ENCODE measurements around the gene TRAPPC3L. TPM values are rescaled to one million over a fixed set of nuclear protein-coding genes. Genes with fewer than 3 reads are reported as not detected.

TRAPPC3L gene
- total RNA-seq (2021), result not detected in 2 replicates
- long read RNA-seq, result 0 reads

- Mint-ChIP-seq H3K27me3 (ENCODE audit: low read depth) (no peaks in the 10 kb centered on the region), H3K9me3 (no peaks in the 10 kb centered on the region), H3K4me1 (peaks cover 6 to 8% of the 10 kb centered on the region in 2 experiments; a peak in 3 of 4 replicates), H3K4me3 (no peak within 1 kb of the TSS), H3K36me3 (ENCODE audit: insufficient read depth in 1 of 3, low read depth in 3 of 3) (no peaks in the 10 kb centered on the region), H3K27ac (no peak within 1 kb of the TSS)
- no peak within 1 kb of the TSS for H3K27ac ChIP-seq (ENCODE audit: insufficient read length, low read depth, low read length)
- no peaks in the 10 kb centered on the region for H3K79me2 ChIP-seq (ENCODE audit: insufficient read depth, low read length)
- H3K4ac ChIP-seq (ENCODE audit: low read depth, low read length), result no peak within 1 kb of the TSS
- H2BK120ac ChIP-seq (ENCODE audit: low read depth, low read length, poor library complexity, severe bottlenecking), result no peak within 1 kb of the TSS
- no peak within 1 kb of the TSS for H2BK15ac ChIP-seq (ENCODE audit: low read depth, low read length)
- no peaks in the 10 kb centered on the region for H3K79me1 ChIP-seq (ENCODE audit: insufficient read depth, low read depth, low read length, poor library complexity, severe bottlenecking)
- H3K4me2 ChIP-seq (ENCODE audit: insufficient read depth, insufficient read length, low read length), result no peak within 1 kb of the TSS
- DNase-seq, result no peak
- H3K23me2 ChIP-seq (ENCODE audit: insufficient read length, low read depth, low read length, poor library complexity, severe bottlenecking), result no peaks in the 10 kb centered on the region
- H3K4me1 ChIP-seq (ENCODE audit: insufficient read depth, low read length), result no peaks in the 10 kb centered on the region
- no CpG with 5 or more reads among the region's 4 CpGs for WGBS (ENCODE audit: extremely low coverage, insufficient read length, low lambda C conversion rate)
- no peak within 1 kb of the TSS for H2BK5ac ChIP-seq (ENCODE audit: insufficient read length, low read length)
- H2AK5ac ChIP-seq (ENCODE audit: insufficient read length, low read length), result no peak within 1 kb of the TSS
- no peak within 1 kb of the TSS for H4K91ac ChIP-seq (ENCODE audit: insufficient read length, low read depth, low read length)
- no peak within 1 kb of the TSS for H2AFZ ChIP-seq (ENCODE audit: low read length)
- H3T11ph ChIP-seq (ENCODE audit: low read length), result no peak within 1 kb of the TSS
- H3K27me3 ChIP-seq (ENCODE audit: insufficient read depth, low read length), result no peaks in the 10 kb centered on the region
- no peak within 1 kb of the TSS for H3K56ac ChIP-seq (ENCODE audit: insufficient read length, low read depth, low read length)
- H4K8ac ChIP-seq (replicated peaks; ENCODE audit: insufficient read length, low read depth, low read length), result no peak within 1 kb of the TSS
- TF ChIP-seq, protein P1, sequence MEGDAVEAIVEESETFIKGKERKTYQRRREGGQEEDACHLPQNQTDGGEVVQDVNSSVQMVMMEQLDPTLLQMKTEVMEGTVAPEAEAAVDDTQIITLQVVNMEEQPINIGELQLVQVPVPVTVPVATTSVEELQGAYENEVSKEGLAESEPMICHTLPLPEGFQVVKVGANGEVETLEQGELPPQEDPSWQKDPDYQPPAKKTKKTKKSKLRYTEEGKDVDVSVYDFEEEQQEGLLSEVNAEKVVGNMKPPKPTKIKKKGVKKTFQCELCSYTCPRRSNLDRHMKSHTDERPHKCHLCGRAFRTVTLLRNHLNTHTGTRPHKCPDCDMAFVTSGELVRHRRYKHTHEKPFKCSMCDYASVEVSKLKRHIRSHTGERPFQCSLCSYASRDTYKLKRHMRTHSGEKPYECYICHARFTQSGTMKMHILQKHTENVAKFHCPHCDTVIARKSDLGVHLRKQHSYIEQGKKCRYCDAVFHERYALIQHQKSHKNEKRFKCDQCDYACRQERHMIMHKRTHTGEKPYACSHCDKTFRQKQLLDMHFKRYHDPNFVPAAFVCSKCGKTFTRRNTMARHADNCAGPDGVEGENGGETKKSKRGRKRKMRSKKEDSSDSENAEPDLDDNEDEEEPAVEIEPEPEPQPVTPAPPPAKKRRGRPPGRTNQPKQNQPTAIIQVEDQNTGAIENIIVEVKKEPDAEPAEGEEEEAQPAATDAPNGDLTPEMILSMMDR (conservative IDR thresholded peaks at IDR 0.05), result no peak
- no peak within 1 kb of the TSS for H3K9ac ChIP-seq (ENCODE audit: extremely low read depth, insufficient read length, low read length)
- H3K14ac ChIP-seq (ENCODE audit: insufficient read depth, low read length), result no peak within 1 kb of the TSS
- no peak within 1 kb of the TSS for H3K23ac ChIP-seq (ENCODE audit: insufficient read length, low read depth, low read length)
- H4K5ac ChIP-seq (ENCODE audit: insufficient read length, low read depth, low read length), result no peak within 1 kb of the TSS
- no peaks in the 10 kb centered on the region for H4K20me1 ChIP-seq (ENCODE audit: control insufficient read depth, insufficient read depth, insufficient read length)
- H3K9me3 ChIP-seq (ENCODE audit: control insufficient read depth, low read depth, low read length), result no peaks in the 10 kb centered on the region
- no peak within 1 kb of the TSS for H2BK20ac ChIP-seq (ENCODE audit: low read depth, low read length, poor library complexity, severe bottlenecking)
- no peak within 1 kb of the TSS for H3K18ac ChIP-seq (ENCODE audit: insufficient read length, low read depth, low read length)
- H2BK12ac ChIP-seq (ENCODE audit: insufficient read length, low read depth, low read length), result no peak within 1 kb of the TSS
Measured at GRCh38 chr6:116545651-116546050, at the start of gene TRAPPC3L. Gene TRAPPC3L, minus strand, starts transcription at chr6:116545684. Its CDS starts 170 bp downstream, at chr6:116545514.

Measured in H9 (cell line).